Metanephros (tissue), 1 donor: ENCODE measurements around the gene AKAP17A. TPM values are rescaled to one million over a fixed set of nuclear protein-coding genes. Genes with fewer than 3 reads are reported as not detected.

ENCODE experiments used
- total RNA-seq: library from RNA; depleted of rRNA; stranded (reverse); fragments of >200 nt; gene quantifications from one replicate; pipeline ENCODE4 v1.2.3, GENCODE V29; 2014

Gene AKAP17A
- 47.3 TPM for total RNA-seq

GRCh38 chrX:1591102-1591862, at the start of gene AKAP17A:
AKAP17A (plus strand) TSS chrX:1591604; CDS start chrX:1593463, 1,859 bp downstream.

DNA sequence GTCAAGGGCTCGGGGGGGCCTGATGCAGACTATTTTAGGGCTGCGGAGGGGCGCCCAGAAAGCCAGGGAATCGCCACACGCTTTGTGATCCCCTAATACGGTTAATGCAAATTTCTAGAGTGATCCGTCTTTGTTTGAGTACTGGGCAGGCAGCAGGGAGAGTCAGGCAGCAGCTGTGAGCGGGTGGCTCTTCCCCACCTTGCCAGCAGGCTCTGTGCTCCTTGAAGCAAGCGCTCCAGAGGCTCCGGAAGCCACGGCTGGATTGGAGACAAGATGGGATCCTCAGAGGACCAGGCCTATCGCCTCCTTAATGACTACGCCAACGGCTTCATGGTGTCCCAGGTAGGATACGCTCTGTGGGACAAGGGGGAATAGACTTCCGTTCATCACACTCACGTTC, 23.5 kb downstream of the AKAP17A start, which contains the start of gene ASMT:
TSS of gene ASMT (plus strand) at position 133 of the 400 bp plus-strand sequence. CDS start at position 274, 141 bp downstream.

Other genes with a start within 250 kb of the AKAP17A start
- 367 TPM for gene SLC25A6, start 199.5 kb upstream of the AKAP17A start, total RNA-seq
- 27.3 TPM for gene ASMTL, start 138.7 kb upstream of the AKAP17A start, total RNA-seq
- gene P2RY8, start 54.4 kb upstream of the AKAP17A start, total RNA-seq = 2.9 TPM
- not detected for gene ASMT, start 23.5 kb downstream of the AKAP17A start, total RNA-seq